LNCaP clone FGC (cell line): ENCODE measurements around the gene ECE1.

Source experiments
- DNase-seq: peaks from one replicate; pipeline ENCODE4 v3.0.0-alpha.2; 2011; ENCODE audit warnings: low read depth
- H3K4me3 ChIP-seq: 2 replicates; pipeline ENCODE4 v1.5.1; 2011; ENCODE audit warnings: mild to moderate bottlenecking, low read depth, low read length, control low read depth
- TF ChIP-seq, protein P1 (sequence below): IDR thresholded peaks from 2 replicates; pipeline ENCODE4 v1.5.1; 2012; ENCODE audit warnings: mild to moderate bottlenecking; ENCODE audit not compliant: control insufficient read depth, insufficient read depth; ENCODE audit errors: extremely low read depth

ECE1 gene

DNA sequence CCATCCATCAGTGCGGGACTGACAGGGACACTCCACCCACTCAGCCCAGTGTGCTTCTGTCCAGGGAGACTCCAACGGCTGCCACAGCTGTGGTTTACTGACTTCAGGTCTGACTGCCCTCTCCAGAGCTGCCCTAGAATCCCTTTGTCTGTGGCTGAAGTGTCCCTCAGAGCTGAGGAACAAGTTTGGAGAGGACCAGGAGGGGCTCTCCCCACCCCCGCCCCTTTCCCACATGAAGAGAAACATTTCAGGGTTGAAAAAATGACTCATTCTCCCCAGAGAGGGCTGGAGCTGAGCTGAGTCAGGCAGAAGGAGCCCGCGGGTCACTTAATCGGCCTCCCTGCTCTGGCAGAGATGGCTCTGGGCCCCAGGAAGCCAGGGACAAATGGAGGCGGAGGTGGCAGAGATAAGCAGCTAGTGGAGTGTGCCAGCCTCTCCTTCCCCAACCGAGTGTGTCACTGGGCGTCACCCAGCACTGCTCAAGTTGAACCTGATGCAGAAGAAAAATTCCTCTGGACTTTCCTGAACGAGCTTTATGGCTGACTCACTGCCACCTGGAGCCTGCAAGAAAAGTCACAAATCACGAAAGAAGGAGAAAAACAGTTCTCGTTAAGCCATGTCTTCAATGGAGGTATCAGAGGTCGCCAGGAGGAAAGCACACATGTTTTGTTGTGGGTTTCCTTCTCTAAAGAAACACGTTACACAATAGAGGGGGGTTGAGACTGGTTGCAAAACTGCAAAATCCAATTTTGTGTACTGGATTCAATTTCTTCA is 34.3 kb upstream of the ECE1 start:
- TF ChIP-seq, protein P1, sequence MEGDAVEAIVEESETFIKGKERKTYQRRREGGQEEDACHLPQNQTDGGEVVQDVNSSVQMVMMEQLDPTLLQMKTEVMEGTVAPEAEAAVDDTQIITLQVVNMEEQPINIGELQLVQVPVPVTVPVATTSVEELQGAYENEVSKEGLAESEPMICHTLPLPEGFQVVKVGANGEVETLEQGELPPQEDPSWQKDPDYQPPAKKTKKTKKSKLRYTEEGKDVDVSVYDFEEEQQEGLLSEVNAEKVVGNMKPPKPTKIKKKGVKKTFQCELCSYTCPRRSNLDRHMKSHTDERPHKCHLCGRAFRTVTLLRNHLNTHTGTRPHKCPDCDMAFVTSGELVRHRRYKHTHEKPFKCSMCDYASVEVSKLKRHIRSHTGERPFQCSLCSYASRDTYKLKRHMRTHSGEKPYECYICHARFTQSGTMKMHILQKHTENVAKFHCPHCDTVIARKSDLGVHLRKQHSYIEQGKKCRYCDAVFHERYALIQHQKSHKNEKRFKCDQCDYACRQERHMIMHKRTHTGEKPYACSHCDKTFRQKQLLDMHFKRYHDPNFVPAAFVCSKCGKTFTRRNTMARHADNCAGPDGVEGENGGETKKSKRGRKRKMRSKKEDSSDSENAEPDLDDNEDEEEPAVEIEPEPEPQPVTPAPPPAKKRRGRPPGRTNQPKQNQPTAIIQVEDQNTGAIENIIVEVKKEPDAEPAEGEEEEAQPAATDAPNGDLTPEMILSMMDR: no peak
- no peak for DNase-seq
- no peak overlapping the region for H3K4me3 ChIP-seq

GRCh38 chr1:21323091-21323490 is 32.8 kb upstream of the ECE1 start:
- no peak for DNase-seq
- H3K4me3 ChIP-seq: no peak overlapping the region
- TF ChIP-seq, protein P1: no peak

- no peak overlapping the region for H3K4me3 ChIP-seq
- TF ChIP-seq, protein P1: no peak
- DNase-seq: no peak
These were observed 32.4 kb upstream of the ECE1 start for GRCh38 chr1:21322681-21323016.

DNA sequence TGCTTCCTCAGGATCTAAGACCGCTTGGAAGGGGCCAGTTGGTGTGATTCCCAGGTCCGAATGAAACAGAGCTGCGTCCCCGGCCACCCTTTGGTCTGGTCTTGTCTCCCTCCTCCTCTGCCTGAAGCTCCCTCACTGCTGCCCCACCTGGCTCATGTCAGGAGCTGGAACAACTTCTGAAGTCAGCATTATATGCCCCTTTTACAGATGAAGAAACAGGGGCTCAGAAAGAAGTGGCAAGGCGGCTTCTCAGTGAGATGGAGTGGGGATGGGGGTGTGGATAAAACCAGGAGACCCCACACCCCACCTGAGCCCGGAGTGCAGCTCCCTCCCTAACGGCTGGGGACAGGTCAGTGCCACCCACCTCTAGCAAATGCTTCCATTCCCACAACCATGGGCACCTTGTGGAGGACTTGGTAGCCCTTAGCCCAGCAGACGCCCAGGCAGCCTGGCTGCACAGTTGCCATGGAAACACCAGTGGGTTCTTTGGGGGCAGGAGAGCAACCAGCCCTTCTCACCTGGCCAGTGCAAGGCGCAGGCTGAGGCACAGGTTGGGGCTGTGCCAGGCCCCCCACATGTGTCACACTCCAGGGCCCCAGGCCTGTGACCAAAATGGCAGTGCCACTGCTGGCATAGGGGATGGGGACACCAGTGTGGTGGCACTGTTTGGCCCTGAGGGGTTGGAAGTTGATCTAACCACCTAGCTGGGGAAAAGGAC is 31.9 kb upstream of the ECE1 start:
- no peak overlapping the region for H3K4me3 ChIP-seq

GRCh38 chr1:21320410-21321108 is 30.3 kb upstream of the ECE1 start:
- DNase-seq: no peak
- no peak overlapping the region for H3K4me3 ChIP-seq
- TF ChIP-seq, protein P1: no peak

More for the DNA sequence above, 31.9 kb upstream of the ECE1 start:
- TF ChIP-seq, protein P1: no peak
- no peak for DNase-seq

DNA sequence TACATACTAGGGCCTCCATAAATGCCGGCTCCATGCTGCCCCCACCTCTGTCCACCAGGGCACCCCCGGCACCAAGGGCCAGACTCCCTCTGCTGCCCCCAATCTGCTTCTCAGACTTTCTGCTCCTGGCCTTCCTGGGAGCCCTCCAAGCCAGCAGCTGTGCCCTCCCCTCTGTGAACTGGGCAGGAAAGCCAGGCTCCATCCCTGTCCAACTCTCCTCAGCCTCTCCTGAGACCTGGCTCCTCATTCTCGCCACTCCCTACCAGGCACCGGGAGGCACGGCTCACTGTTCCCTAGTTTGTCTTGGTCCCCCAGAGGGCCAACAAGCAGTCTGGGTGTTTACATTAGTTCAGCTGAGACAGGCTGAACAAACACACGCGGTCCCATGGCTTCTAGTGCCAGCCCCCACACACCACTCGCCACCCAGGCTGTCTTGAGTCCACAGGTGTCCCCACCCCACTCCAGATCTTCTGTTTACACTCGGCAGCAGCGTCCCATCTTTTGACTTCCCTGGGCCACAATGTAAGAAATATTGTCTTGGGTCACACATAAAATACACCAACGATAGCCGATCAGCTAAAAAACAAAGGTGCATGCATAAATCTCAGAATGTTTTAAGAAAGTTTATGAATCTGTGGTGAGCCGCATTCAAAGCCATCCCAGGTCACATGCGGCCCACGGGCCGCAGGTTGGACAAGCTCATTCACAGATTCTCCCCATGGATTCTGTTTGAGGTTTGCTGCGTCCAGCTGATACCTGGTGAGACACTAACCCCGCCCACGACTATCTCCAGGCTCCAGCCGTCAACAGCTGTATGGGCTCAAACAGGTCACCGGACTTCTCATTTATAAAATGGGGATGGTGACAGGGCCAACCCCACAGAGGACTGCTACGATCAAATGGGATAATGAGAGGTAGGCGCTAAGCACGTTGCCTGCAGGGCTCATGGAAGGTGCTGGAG is 29.5 kb upstream of the ECE1 start:
- TF ChIP-seq, protein P1: no peak
- H3K4me3 ChIP-seq: no peak overlapping the region
- DNase-seq: no peak
